ENCODE results near the gene PPIP5K2. TPM values are rescaled to one million over a fixed set of nuclear protein-coding genes. Genes with fewer than 3 reads are reported as not detected.
"Not testable (repeated sequence)": the region's sequence is repeated elsewhere in the genome, so short reads cannot be mapped to it uniquely, and the experiment has no call there.

The PPIP5K2 gene
- total RNA-seq, 1 donor from 2014 or later: 54.5 TPM

- no peak for DNase-seq (ENCODE audit: low spot score)
Measured at GRCh38 chr5:103207011-103207410, 86.9 kb downstream of the PPIP5K2 start.

GRCh38 chr5:103207653-103208052 is 87.6 kb downstream of the PPIP5K2 start:
- DNase-seq (ENCODE audit: low spot score): no peak

GRCh38 chr5:103208460-103208859 is 88.4 kb downstream of the PPIP5K2 start:
- DNase-seq (ENCODE audit: low spot score): no peak

- no peak for DNase-seq (ENCODE audit: low spot score)
Measured at GRCh38 chr5:103209065-103209464, 89.0 kb downstream of the PPIP5K2 start.

GRCh38 chr5:103210952-103211351 is 90.9 kb downstream of the PPIP5K2 start:
- no peak for DNase-seq (ENCODE audit: low spot score)

GRCh38 chr5:103211576-103212561 is 91.8 kb downstream of the PPIP5K2 start:
- DNase-seq (ENCODE audit: low spot score): no peak

- DNase-seq (ENCODE audit: low spot score): no peak
Measured at GRCh38 chr5:103216137-103216536, 96.0 kb downstream of the PPIP5K2 start.

- DNase-seq (ENCODE audit: low spot score): no peak
Measured at GRCh38 chr5:103216697-103217096, 96.6 kb downstream of the PPIP5K2 start.

- DNase-seq (ENCODE audit: low spot score): no peak
Measured at GRCh38 chr5:103217101-103217500, 97.0 kb downstream of the PPIP5K2 start.

- no peak for DNase-seq (ENCODE audit: low spot score)
Measured at GRCh38 chr5:103218164-103218563, 98.1 kb downstream of the PPIP5K2 start.

GRCh38 chr5:103219074-103219473 is 99.0 kb downstream of the PPIP5K2 start:
- not testable (repeated sequence) for DNase-seq (ENCODE audit: low spot score)

- no peak for DNase-seq (ENCODE audit: low spot score)
Measured at GRCh38 chr5:103223031-103223955, 103.2 kb downstream of the PPIP5K2 start.

- DNase-seq (ENCODE audit: low spot score): no peak
Measured at GRCh38 chr5:103224118-103224893, 104.2 kb downstream of the PPIP5K2 start.

GRCh38 chr5:103224894-103225246 is 104.8 kb downstream of the PPIP5K2 start:
- no peak for DNase-seq (ENCODE audit: low spot score)

- no peak for DNase-seq (ENCODE audit: low spot score)
Measured at GRCh38 chr5:103228061-103228460, 108.0 kb downstream of the PPIP5K2 start.

- DNase-seq (ENCODE audit: low spot score): no peak
Measured at GRCh38 chr5:103228588-103228987, 108.5 kb downstream of the PPIP5K2 start.

GRCh38 chr5:103232393-103232999 is 112.4 kb downstream of the PPIP5K2 start:
- no peak for DNase-seq (ENCODE audit: low spot score)

- no peak for DNase-seq (ENCODE audit: low spot score)
Measured at GRCh38 chr5:103234239-103234975, 114.3 kb downstream of the PPIP5K2 start.

- no peak for DNase-seq (ENCODE audit: low spot score)
Measured at GRCh38 chr5:103235891-103236290, 115.8 kb downstream of the PPIP5K2 start.

- no peak for DNase-seq (ENCODE audit: low spot score)
Measured at GRCh38 chr5:103237778-103238177, 117.7 kb downstream of the PPIP5K2 start.
